Cardiac fibroblast (primary cell): ENCODE data around the gene POMT1.

ENCODE experiments used
- DNase-seq, 2 donors: peaks; one replicate each; pipeline versions ENCODE4 v3.0.0 to v3.0.0-alpha.2; 2010; ENCODE audit warnings: low read depth in 2 of 2
- H3K4me3 ChIP-seq, 2 donors: replicated peaks in 1 of 2; 1 replicate in 1 of 2; 2 replicates in 1 of 2; pipeline ENCODE4 v1.5.1; 2011; ENCODE audit warnings: low read depth in 2 of 2, low read length in 2 of 2, mild to moderate bottlenecking in 2 of 2, moderate library complexity in 1 of 2
- TF ChIP-seq, protein P1 (sequence below): IDR thresholded peaks from one replicate; pipeline ENCODE4 v1.5.1; 2011; ENCODE audit warnings: low read depth, mild to moderate bottlenecking, low read length, inconsistent platforms

The POMT1 gene

DNA sequence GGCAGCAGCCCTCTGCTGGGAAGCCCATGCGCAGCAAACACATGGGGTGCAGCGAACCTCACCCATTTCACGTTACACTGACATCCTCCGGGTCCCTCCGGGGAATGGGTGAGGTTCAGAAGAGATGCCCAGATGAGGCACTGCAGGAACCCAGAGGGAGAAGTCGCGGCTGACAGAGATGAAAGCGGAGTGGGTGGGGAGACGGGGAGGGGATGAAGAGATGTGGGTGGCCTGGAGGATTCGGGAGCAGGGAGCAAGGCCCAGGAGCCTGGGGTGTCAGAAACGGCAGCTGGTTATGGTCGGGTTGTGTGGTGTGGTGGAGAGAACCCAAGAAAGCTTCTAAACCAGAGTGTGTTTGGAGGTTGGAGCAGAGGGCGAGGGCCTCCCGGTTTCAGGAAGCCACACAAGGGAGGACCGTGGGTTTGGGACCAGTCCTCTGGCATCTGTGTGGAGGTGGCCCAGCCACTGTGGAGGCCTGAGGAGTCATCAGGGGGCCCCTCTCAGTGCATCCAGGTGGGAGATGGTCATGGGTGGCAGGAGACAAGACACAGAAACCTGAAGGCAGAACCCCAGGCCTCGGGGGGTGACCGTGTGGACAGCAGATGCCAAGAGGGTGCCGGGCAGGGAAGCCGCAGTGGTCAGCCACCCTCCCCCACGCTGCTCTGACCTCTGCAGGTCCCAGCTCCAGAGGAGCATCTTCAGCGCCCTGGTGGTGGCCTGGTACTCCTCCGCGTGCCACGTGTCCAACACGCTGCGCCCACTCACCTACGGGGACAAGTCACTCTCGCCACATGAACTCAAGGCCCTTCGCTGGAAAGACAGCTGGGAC, 19.8 kb downstream of the POMT1 start:
- TF ChIP-seq, protein P1, sequence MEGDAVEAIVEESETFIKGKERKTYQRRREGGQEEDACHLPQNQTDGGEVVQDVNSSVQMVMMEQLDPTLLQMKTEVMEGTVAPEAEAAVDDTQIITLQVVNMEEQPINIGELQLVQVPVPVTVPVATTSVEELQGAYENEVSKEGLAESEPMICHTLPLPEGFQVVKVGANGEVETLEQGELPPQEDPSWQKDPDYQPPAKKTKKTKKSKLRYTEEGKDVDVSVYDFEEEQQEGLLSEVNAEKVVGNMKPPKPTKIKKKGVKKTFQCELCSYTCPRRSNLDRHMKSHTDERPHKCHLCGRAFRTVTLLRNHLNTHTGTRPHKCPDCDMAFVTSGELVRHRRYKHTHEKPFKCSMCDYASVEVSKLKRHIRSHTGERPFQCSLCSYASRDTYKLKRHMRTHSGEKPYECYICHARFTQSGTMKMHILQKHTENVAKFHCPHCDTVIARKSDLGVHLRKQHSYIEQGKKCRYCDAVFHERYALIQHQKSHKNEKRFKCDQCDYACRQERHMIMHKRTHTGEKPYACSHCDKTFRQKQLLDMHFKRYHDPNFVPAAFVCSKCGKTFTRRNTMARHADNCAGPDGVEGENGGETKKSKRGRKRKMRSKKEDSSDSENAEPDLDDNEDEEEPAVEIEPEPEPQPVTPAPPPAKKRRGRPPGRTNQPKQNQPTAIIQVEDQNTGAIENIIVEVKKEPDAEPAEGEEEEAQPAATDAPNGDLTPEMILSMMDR, result no peak
- no peak overlapping the region for H3K4me3 ChIP-seq
- no peak for DNase-seq

DNA sequence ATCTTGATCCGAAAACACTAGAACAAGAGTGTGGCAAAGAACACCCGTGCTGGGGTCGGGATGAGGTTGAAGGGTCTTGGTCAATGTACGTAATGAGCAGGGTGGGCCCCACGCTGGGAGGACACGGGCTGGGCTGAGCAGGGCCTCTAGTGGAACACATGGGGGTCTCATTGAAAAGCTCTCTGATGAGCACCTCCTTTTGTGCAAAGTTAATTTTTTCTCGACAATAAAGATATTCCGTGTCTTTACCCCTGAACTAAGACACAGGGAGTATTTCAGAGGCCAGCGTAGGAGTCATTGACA, 20.3 kb downstream of the POMT1 start:
- no peak for DNase-seq
- no peak overlapping the region for H3K4me3 ChIP-seq
- TF ChIP-seq, protein P1, result no peak

DNA sequence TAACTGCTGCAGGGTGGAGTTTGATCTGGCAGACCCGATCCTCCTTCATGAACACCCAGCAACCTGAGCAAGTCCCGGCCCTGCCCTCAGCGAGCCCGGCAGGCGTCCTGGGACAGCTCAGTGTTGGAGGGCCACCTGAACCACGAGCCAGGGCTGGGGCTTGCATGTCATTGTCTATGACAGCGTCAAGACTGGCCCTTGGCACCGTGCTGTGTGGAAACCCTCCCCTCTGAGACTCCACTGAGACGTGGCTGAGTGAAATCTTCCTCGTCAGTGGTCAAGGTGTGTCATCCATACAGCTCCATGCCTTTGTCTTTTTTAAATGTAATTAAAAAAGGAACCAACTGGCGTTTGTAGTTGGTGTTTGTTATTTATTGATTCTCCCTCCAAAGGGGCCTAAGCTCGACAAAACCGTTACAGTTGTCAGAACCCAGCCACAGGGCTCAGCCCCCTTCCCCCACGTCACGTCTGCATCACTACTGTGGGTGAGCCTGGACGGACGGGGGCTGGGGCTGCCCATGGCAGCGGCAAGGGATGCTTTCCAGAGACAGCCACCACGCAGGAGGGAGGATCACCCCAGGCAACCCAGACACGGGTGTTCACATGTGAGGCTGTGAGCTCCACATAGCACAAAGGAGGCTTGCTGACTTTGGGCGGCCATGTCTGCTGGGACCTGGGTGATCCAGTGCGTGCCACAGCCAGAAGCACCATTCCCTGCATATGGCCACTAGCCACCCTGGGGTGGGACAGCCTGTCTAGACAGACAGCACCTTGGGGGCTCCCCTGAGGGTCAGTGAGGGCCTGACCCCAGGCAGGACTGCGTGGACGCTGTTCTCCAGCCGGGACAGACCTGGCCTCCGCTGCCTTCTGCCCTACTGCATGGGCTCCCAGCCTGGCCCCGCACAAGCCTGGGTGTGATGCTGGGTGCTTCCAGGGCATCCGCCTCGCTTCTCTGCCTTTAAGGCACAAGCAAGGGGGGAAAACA, 21.0 kb downstream of the POMT1 start:
- TF ChIP-seq, protein P1, result no peak
- H3K4me3 ChIP-seq, result no peak overlapping the region
- no peak for DNase-seq

DNA sequence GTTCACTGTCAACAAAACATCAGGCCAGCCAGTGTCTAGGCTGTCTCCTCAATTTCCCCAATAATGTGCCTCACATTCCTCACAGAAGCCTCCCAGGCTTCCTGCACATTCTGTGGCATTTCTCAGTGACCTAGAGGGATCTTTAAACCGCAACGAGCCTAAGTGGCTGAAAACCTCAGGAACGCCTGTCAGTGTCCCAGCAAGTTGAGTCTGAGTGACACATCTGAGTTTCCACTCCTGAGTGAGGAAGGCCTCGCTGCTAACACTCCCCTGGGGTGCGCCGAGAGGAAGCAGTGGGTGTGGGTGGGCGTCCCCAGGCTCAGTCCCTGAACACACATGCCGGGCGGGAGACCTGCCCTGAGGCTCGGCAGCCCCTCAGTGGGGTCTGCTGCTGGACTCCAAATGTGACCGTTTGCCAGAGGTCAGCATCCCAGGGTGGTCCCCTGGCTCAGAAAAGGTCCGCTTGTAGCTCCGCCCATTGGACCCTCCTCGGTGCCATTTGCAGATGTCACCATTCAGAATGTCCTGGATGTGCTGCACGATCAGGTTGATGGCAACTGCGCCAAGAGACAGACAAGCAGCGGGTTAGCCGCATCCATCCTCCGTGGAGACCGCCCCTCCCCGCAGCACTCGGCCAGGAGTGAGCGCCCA, 22.1 kb downstream of the POMT1 start:
- H3K4me3 ChIP-seq, result no peak overlapping the region
- no peak for DNase-seq
- TF ChIP-seq, protein P1, result no peak

DNA sequence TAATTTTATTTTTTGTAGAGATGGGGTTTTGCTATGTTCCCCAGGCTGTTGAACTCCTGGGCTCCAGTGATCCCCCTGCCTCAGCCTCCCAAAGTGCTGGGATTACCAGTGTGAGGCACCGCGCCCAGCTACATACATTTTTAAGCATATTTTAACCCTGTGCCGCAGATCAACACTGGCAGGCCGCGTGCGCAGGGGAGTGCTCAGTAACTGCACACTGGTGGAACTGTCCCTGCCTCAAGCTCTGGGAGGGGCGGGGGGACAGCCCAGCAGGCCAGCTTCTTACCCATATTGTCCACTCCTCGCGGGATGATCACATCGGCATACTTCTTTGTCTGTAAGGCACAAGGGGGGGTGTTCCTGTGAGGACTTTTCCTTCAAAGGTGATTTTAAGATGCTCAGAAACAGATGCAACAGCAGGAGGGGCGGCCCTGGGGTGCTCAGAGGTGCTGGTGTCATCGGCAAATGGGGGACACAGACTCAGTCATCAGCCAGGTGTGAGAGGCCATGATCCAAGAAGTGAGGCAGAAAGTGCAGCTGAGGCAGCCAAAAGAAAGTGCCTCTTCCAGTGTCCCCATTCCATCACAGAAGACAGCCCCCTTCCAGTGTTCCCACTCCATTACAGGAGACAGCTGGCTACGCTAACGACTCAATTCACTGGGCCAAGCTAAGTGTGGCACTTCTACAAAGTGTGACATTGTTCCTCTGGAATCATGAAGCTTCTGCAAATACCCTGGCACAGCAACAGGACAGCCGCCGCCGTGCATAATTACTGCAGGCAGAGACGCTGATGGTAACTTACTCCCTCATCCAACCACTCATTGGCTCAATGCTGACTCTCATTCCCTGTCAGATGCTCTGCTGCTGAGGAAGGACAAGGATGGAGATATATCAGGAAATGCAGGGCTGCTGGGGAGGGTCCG, 23.2 kb downstream of the POMT1 start:
- TF ChIP-seq, protein P1, result no peak
- no peak for DNase-seq
- H3K4me3 ChIP-seq, result no peak overlapping the region

DNA sequence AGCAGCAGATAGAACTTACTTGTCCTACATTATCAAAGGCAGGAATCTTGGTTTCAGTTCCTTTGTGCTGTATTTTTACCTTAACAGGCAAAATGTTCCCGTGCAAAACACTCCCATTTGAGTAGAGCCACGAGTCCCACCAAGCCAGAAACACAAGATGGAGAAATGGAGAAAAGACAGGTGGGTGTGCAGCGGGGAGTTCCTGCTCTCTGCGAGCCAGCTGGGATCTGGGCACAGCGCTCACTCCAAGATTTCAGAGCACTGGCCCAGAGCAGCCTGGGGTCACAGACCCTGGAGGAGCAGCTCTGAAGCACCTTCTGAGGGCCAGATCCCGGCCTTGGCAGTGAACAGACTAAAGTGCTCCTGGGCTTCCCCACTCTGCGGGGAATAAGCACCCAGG, 25.5 kb downstream of the POMT1 start:
- no peak for DNase-seq
- no peak overlapping the region for H3K4me3 ChIP-seq
- TF ChIP-seq, protein P1, result no peak
